Neural progenitor cell (in vitro differentiated cells): ENCODE measurements around the gene LZTFL1. TPM values are rescaled to one million over a fixed set of nuclear protein-coding genes. Genes with fewer than 3 reads are reported as not detected.
A peak's percentile ranks its signal among the peaks of the same experiment; 100 is the strongest.

Source experiments
- DNase-seq: peaks from one replicate; pipeline ENCODE4 v3.0.0-alpha.2; 2016; ENCODE audit warnings: low spot score
- H2AFZ ChIP-seq: fragments of 200-600 bp; sonication (generic); replicated peaks from 2 replicates; pipeline ENCODE4 v1.6.1; 2016; ENCODE audit warnings: antibody characterized with exemption
- H3F3A ChIP-seq: fragments of 200-600 bp; sonication (generic); 2 replicates; pipeline ENCODE4 v1.6.1; 2016; ENCODE audit warnings: antibody characterized with exemption, low read depth
- H3K27ac ChIP-seq: fragments of 200-600 bp; sonication (generic); 2 replicates; pipeline ENCODE4 v1.5.1; 2016; ENCODE audit warnings: mild to moderate bottlenecking
- H3K27me3 ChIP-seq: fragments of 200-600 bp; sonication (generic); 2 replicates; pipeline ENCODE4 v1.6.1; 2016; ENCODE audit warnings: mild to moderate bottlenecking, moderate library complexity
- H3K36me3 ChIP-seq: fragments of 200-600 bp; sonication (generic); 2 replicates; pipeline ENCODE4 v1.5.1; 2016
- H3K4me1 ChIP-seq: fragments of 200-600 bp; sonication (generic); 2 replicates; pipeline ENCODE4 v1.6.1; 2016; ENCODE audit warnings: mixed run types
- H3K4me2 ChIP-seq: fragments of 200-600 bp; sonication (generic); 2 replicates; pipeline ENCODE4 v1.6.1; 2016
- H3K4me3 ChIP-seq: fragments of 200-600 bp; sonication (generic); 2 replicates; pipeline ENCODE4 v1.5.1; 2016
- H3K79me2 ChIP-seq: fragments of 200-600 bp; sonication (generic); 2 replicates; pipeline ENCODE4 v1.6.1; 2016; ENCODE audit warnings: low read depth
- H3K9ac ChIP-seq: fragments of 200-600 bp; sonication (generic); 2 replicates; pipeline ENCODE4 v1.6.1; 2016
- H3K9me3 ChIP-seq: fragments of 200-600 bp; sonication (generic); 2 replicates; pipeline ENCODE4 v1.5.1; 2016; ENCODE audit warnings: low read depth
- H4K20me1 ChIP-seq: fragments of 200-600 bp; sonication (generic); 2 replicates; pipeline ENCODE4 v1.6.1; 2016; ENCODE audit warnings: low read depth
- H3K27ac Mint-ChIP-seq: 3 replicates; pipeline ENCODE4 v1.8.0; 2021; ENCODE audit warnings: mixed read lengths
- H3K27me3 Mint-ChIP-seq: 2 replicates; pipeline ENCODE4 v1.8.0; 2022; ENCODE audit warnings: low read depth, mild to moderate bottlenecking, inconsistent platforms, moderate library complexity, mixed read lengths; ENCODE audit not compliant: insufficient read depth
- H3K36me3 Mint-ChIP-seq: 3 replicates; pipeline ENCODE4 v1.8.0; 2021; ENCODE audit warnings: mixed read lengths
- H3K4me1 Mint-ChIP-seq: 3 replicates; pipeline ENCODE4 v1.8.0; 2021; ENCODE audit warnings: mixed read lengths
- H3K4me3 Mint-ChIP-seq: 3 replicates; pipeline ENCODE4 v1.8.0; 2021; ENCODE audit warnings: mild to moderate bottlenecking, moderate library complexity, mixed read lengths
- H3K9me3 Mint-ChIP-seq: 3 replicates; pipeline ENCODE4 v1.8.0; 2020; ENCODE audit warnings: mixed read lengths
- CTCF ChIP-seq: fragments of 200-600 bp; sonication (generic); IDR thresholded peaks from 2 replicates; pipeline ENCODE4 v1.5.1; 2017; ENCODE audit warnings: antibody characterized with exemption, mild to moderate bottlenecking
- EZH2 ChIP-seq: fragments of 200-600 bp; sonication (generic); IDR thresholded peaks from 2 replicates; pipeline ENCODE4 v1.6.1; 2017; ENCODE audit warnings: antibody characterized with exemption, mild to moderate bottlenecking, moderate library complexity
- EZH2phosphoT487 ChIP-seq: fragments of 200-600 bp; sonication (generic); IDR thresholded peaks from 2 replicates; pipeline ENCODE4 v1.6.1; 2017; ENCODE audit warnings: antibody characterized with exemption
- total RNA-seq: library from RNA; depleted of rRNA; stranded (reverse); fragments of >200 nt; gene quantifications from 2 replicates; pipeline ENCODE4 v1.2.3, GENCODE V29; 2015; ENCODE audit warnings: low replicate concordance

LZTFL1 gene
- total RNA-seq, 1 donor from 2014 or later: 22.5 TPM

GRCh38 chr3:45832699-45833098 lies 9.2 kb downstream of the LZTFL1 start:
- no peaks in the 10 kb centered on the region for H3K4me1 Mint-ChIP-seq
- H3K27ac ChIP-seq: no peak overlapping the region
- peak; percentile 27 for DNase-seq
- H3K4me2 ChIP-seq: no peak overlapping the region
- H3K27ac Mint-ChIP-seq: no peak overlapping the region
- H3K36me3 Mint-ChIP-seq: peaks cover 2% of the 10 kb centered on the region
- no peak overlapping the region for H2AFZ ChIP-seq
- H3K9me3 Mint-ChIP-seq: no peaks in the 10 kb centered on the region
- no peaks in the 10 kb centered on the region for H3F3A ChIP-seq
- no peaks in the 10 kb centered on the region for H3K9me3 ChIP-seq
- H3K79me2 ChIP-seq: no peaks in the 10 kb centered on the region
- H3K4me3 ChIP-seq: no peak overlapping the region
- H4K20me1 ChIP-seq: no peaks in the 10 kb centered on the region
- no peaks in the 10 kb centered on the region for H3K27me3 Mint-ChIP-seq
- H3K27me3 ChIP-seq: no peaks in the 10 kb centered on the region
- no peak overlapping the region for H3K9ac ChIP-seq
- no peak overlapping the region for H3K4me3 Mint-ChIP-seq
- H3K4me1 ChIP-seq: no peaks in the 10 kb centered on the region
- TF ChIP-seq CTCF: peak; percentile 44
- TF ChIP-seq EZH2: no peak
- no peaks in the 10 kb centered on the region for H3K36me3 ChIP-seq

GRCh38 chr3:45830121-45830520 lies 11.8 kb downstream of the LZTFL1 start:
- Mint-ChIP-seq H3K4me3 (no peak overlapping the region), H3K36me3 (peaks cover 4% of the 10 kb centered on the region), H3K4me1 (no peaks in the 10 kb centered on the region), H3K27ac (no peak overlapping the region), H3K9me3 (no peaks in the 10 kb centered on the region), H3K27me3 (no peaks in the 10 kb centered on the region)
- H3K27me3 ChIP-seq: no peaks in the 10 kb centered on the region
- H3K36me3 ChIP-seq: no peaks in the 10 kb centered on the region
- H3K4me1 ChIP-seq: no peaks in the 10 kb centered on the region
- DNase-seq: no peak
- TF ChIP-seq EZH2: no peak
- no peak for TF ChIP-seq EZH2phosphoT487
- no peak for TF ChIP-seq CTCF
- H3K4me3 ChIP-seq: no peak overlapping the region
- H3F3A ChIP-seq: no peaks in the 10 kb centered on the region
- H3K4me2 ChIP-seq: no peak overlapping the region
- no peak overlapping the region for H3K9ac ChIP-seq
- H3K27ac ChIP-seq: no peak overlapping the region
- H3K79me2 ChIP-seq: no peaks in the 10 kb centered on the region
- H3K9me3 ChIP-seq: no peaks in the 10 kb centered on the region
- no peak overlapping the region for H2AFZ ChIP-seq
- H4K20me1 ChIP-seq: no peaks in the 10 kb centered on the region

- Mint-ChIP-seq H3K4me3 (no peak overlapping the region), H3K36me3 (peaks cover 4% of the 10 kb centered on the region), H3K4me1 (no peaks in the 10 kb centered on the region), H3K27ac (no peak overlapping the region), H3K27me3 (no peaks in the 10 kb centered on the region), H3K9me3 (no peaks in the 10 kb centered on the region)
- Histone ChIP-seq H3K27me3 (no peaks in the 10 kb centered on the region), H3K4me3 (no peak overlapping the region), H3K9me3 (no peaks in the 10 kb centered on the region), H3K9ac (no peak overlapping the region), H3F3A (no peaks in the 10 kb centered on the region), H3K27ac (no peak overlapping the region), H2AFZ (no peak overlapping the region), H3K79me2 (no peaks in the 10 kb centered on the region), H3K4me1 (no peaks in the 10 kb centered on the region), H3K36me3 (no peaks in the 10 kb centered on the region), H4K20me1 (no peaks in the 10 kb centered on the region), H3K4me2 (no peak overlapping the region)
- DNase-seq: no peak
- TF ChIP-seq CTCF: no peak
- TF ChIP-seq EZH2phosphoT487: no peak
- TF ChIP-seq EZH2: no peak
Measured at GRCh38 chr3:45826908-45827307, 15.0 kb downstream of the LZTFL1 start.

GRCh38 chr3:45826321-45826720 lies 15.6 kb downstream of the LZTFL1 start:
- Mint-ChIP-seq H3K27ac (no peak overlapping the region), H3K36me3 (peaks cover 3% of the 10 kb centered on the region), H3K9me3 (no peaks in the 10 kb centered on the region), H3K27me3 (no peaks in the 10 kb centered on the region), H3K4me1 (no peaks in the 10 kb centered on the region), H3K4me3 (no peak overlapping the region)
- H3K27ac ChIP-seq: no peak overlapping the region
- H3K36me3 ChIP-seq: no peaks in the 10 kb centered on the region
- no peak overlapping the region for H3K4me3 ChIP-seq
- no peak for DNase-seq
- no peak overlapping the region for H2AFZ ChIP-seq
- no peaks in the 10 kb centered on the region for H4K20me1 ChIP-seq
- H3K9me3 ChIP-seq: no peaks in the 10 kb centered on the region
- no peaks in the 10 kb centered on the region for H3K27me3 ChIP-seq
- H3K4me2 ChIP-seq: no peak overlapping the region
- H3F3A ChIP-seq: no peaks in the 10 kb centered on the region
- H3K9ac ChIP-seq: no peak overlapping the region
- H3K4me1 ChIP-seq: no peaks in the 10 kb centered on the region
- TF ChIP-seq EZH2phosphoT487 (no peak), CTCF (no peak), EZH2 (no peak)
- no peaks in the 10 kb centered on the region for H3K79me2 ChIP-seq
